GM21737 (cell line): Measurements from ENCODE around the gene WDR82.

ENCODE experiments used
- ATAC-seq: cut with Tn5 transposase; IDR thresholded peaks from one replicate; pipeline ENCODE4 v1.9.1; 2021; ENCODE audit warnings: mild to moderate bottlenecking, moderate library complexity; ENCODE audit not compliant: unreplicated experiment

The WDR82 gene

GRCh38 chr3:52210550-52211046 is 67.9 kb downstream of the WDR82 start:
- ATAC-seq = no peak

- ATAC-seq = no peak
These were observed 68.4 kb downstream of the WDR82 start for GRCh38 chr3:52210037-52210436.

GRCh38 chr3:52208556-52208955 is 69.9 kb downstream of the WDR82 start:
- ATAC-seq = no peak

- no peak for ATAC-seq
These were observed 72.6 kb downstream of the WDR82 start for GRCh38 chr3:52205727-52206372.
